Measurements from ENCODE around the gene TRIM54. TPM values are rescaled to one million over a fixed set of nuclear protein-coding genes. Genes with fewer than 3 reads are reported as not detected.

TRIM54 gene
- total and polyA plus RNA-seq, 9 of the 15 experiments (the other 6 are each of a cell fraction or from before 2014, with no cell fraction given), result not detected

- TF ChIP-seq ZNF75A (CRISPR knock-in tag; IDR thresholded peaks at IDR 0.05) (no peak), ZNF384 (IDR thresholded peaks at IDR 0.05; ENCODE audit: low read depth, low read length) (peak; percentile 72), ZNF512 (tag; IDR thresholded peaks at IDR 0.05) (no peak), PHF8 (IDR thresholded peaks at IDR 0.05; ENCODE audit: borderline replicate concordance, low read length) (no peak), ZFP91 (CRISPR knock-in tag; IDR thresholded peaks at IDR 0.05) (no peak), SOX6 (IDR thresholded peaks at IDR 0.05) (peak; percentile 90), ZNF445 (CRISPR knock-in tag; IDR thresholded peaks at IDR 0.05; ENCODE audit: low read depth) (no peak), ELF2 (CRISPR knock-in tag; IDR thresholded peaks at IDR 0.05) (no peak), ZBTB33 (CRISPR knock-in tag; IDR thresholded peaks at IDR 0.05) (no peak), BRCA1 (IDR thresholded peaks at IDR 0.05) (no peak), BRCA1 (CRISPR knock-in tag; IDR thresholded peaks at IDR 0.05) (no peak), ZNF282 (CRISPR knock-in tag; IDR thresholded peaks at IDR 0.05) (no peak), ZNF583 (CRISPR knock-in tag; IDR thresholded peaks at IDR 0.05) (no peak), ZNF699 (CRISPR knock-in tag; IDR thresholded peaks at IDR 0.05; ENCODE audit: insufficient replicate concordance) (no peak), PHF20 (IDR thresholded peaks at IDR 0.05; ENCODE audit: partially characterized antibody) (no peak), RHOXF2B (CRISPR knock-in tag; conservative IDR thresholded peaks at IDR 0.05) (no peak), E2F3 (CRISPR knock-in tag; IDR thresholded peaks at IDR 0.05) (no peak), ZNF76 (CRISPR knock-in tag; IDR thresholded peaks at IDR 0.05; ENCODE audit: borderline replicate concordance) (no peak), MXI1 (IDR thresholded peaks at IDR 0.05; ENCODE audit: low read depth, low read length) (no peak), ESRRB (CRISPR knock-in tag; IDR thresholded peaks at IDR 0.05; ENCODE audit: borderline replicate concordance) (no peak), HNRNPUL1 (IDR thresholded peaks at IDR 0.05; ENCODE audit: low read length) (no peak), ZNF436 (CRISPR knock-in tag; IDR thresholded peaks at IDR 0.05) (no peak), SMARCC2 (IDR thresholded peaks at IDR 0.05; ENCODE audit: low read depth) (0 out of 2 replicates have a peak, but pooled peaks have one; percentile 32), HINFP (tag; conservative IDR thresholded peaks at IDR 0.05; ENCODE audit: low read depth) (no peak)
Measured at GRCh38 chr2:27353762-27354596, 71.8 kb downstream of the TRIM54 start (continued).
